ENCODE data around the gene SLC49A3. TPM values are rescaled to one million over a fixed set of nuclear protein-coding genes. Genes with fewer than 3 reads are reported as not detected.

The SLC49A3 gene
- total RNA-seq, 1 donor from 2014 or later: not detected

- DNase-seq (ENCODE audit: low read depth): no peak
These were observed 54.4 kb downstream of the SLC49A3 start for GRCh38 chr4:634599-634985.

GRCh38 chr4:633976-634598 is 54.9 kb downstream of the SLC49A3 start:
- no peak for DNase-seq (ENCODE audit: low read depth)

GRCh38 chr4:633406-633805 is 55.5 kb downstream of the SLC49A3 start:
- DNase-seq (ENCODE audit: low read depth): no peak

GRCh38 chr4:632926-633325 is 56.0 kb downstream of the SLC49A3 start:
- no peak for DNase-seq (ENCODE audit: low read depth)

- no peak for DNase-seq (ENCODE audit: low read depth)
These were observed 56.7 kb downstream of the SLC49A3 start for GRCh38 chr4:632196-632790.

Other genes with a start within 250 kb of the SLC49A3 start
- gene ZNF721, start 190.0 kb downstream of the SLC49A3 start, total RNA-seq: 25.2 and 25.9 TPM in 2 replicates
- gene PIGG, start 189.9 kb downstream of the SLC49A3 start, total RNA-seq: 23.5 and 27.2 TPM in 2 replicates
- gene TMEM271, start 112.9 kb downstream of the SLC49A3 start, total RNA-seq: not detected in 2 replicates
- gene PDE6B, start 63.6 kb downstream of the SLC49A3 start, total RNA-seq: 0.27 and 2.1 TPM in 2 replicates
- 69.9 and 197 TPM in 2 replicates for gene ATP5ME, start 14.9 kb downstream of the SLC49A3 start, total RNA-seq
- 510 and 575 TPM in 2 replicates for gene MYL5, start 14.6 kb downstream of the SLC49A3 start, total RNA-seq
- 79.0 and 93.6 TPM in 2 replicates for gene PCGF3, start 16.7 kb upstream of the SLC49A3 start, total RNA-seq
- 0.57 and 1.2 TPM in 2 replicates for gene CPLX1, start 137.0 kb upstream of the SLC49A3 start, total RNA-seq
- gene GAK, start 243.2 kb upstream of the SLC49A3 start, total RNA-seq: 46.1 and 56.3 TPM in 2 replicates
- gene TMEM175, start 243.3 kb upstream of the SLC49A3 start, total RNA-seq: 30.9 and 52.7 TPM in 2 replicates

Data from myocyte (in vitro differentiated cells).